Inflammatory macrophage treated with lipopolysaccharide for 4 hours (primary cell): Measurements from ENCODE around the gene GRK3.
"Not testable (repeated sequence)": the region's sequence is repeated elsewhere in the genome, so short reads cannot be mapped to it uniquely, and the experiment has no call there.

Source experiments
- DNase-seq: peaks from one replicate; pipeline ENCODE4 v3.0.0-alpha.2; 2020

The GRK3 gene

DNA sequence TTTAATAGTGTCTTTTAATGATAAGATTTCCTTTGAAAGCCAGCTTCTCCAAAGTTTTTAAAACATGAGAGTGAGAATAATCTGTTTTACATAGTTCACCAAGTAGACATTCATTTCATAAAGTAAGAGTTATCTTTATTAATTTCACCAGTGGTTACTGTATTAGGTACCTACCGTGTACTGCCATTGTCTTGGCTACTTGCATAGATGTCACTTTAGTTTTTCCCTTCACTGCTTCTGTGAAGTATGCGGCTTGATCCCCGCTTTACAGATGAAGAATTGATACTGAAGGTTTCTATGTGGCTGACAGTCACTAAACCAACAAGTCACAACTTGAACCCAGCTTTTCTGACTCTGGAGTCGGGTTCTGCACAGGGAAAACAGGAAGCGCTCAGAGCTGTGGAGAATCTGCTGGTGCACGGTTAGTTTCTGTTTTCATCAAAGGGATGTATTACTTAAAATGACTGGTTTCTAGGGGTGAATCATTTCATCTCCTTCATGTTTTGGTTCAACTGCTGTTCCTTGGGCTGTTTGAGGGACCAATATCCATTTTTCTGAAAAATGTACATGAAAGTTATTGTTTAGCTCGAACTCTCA is 138.2 kb downstream of the GRK3 start:
- DNase-seq: peak; percentile 30

DNA sequence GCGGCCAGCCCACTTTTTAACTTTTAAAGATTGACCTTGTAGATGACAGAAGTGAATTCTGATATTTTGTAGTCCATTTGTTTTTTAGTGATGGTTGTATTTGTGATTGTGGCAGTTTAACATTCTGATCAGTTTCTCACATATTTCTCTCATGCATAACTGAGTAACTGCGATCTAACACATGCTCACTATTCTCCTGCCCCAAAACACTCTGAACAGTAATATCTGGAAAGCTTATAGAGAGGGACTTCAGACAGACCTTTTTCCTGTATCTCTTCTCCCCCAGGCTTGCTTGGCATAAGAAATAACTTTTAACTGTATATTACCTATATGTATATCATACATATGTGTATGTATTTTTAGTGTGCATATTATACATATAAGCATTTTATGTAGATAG is 140.2 kb downstream of the GRK3 start:
- DNase-seq: no peak

DNA sequence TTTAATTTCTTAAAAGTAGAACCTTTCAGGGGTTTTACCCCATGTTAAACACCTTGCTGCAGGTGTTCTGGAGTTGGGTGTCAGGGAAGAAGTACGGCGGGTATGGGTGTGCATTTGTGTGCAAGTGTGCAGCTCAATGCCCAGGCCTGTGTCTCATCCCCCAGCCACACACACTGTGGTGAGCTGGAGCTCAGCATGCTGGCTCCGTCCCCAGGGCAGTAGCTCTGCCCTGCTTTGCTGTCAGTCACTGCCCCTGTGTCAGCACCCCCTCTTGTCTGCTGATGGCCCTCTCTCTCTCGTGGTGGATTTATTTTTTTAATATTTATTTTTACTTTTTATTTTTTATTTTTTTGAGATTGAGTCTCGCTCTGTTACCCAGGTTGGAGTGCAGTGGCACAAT is 141.7 kb downstream of the GRK3 start:
- no peak for DNase-seq

DNA sequence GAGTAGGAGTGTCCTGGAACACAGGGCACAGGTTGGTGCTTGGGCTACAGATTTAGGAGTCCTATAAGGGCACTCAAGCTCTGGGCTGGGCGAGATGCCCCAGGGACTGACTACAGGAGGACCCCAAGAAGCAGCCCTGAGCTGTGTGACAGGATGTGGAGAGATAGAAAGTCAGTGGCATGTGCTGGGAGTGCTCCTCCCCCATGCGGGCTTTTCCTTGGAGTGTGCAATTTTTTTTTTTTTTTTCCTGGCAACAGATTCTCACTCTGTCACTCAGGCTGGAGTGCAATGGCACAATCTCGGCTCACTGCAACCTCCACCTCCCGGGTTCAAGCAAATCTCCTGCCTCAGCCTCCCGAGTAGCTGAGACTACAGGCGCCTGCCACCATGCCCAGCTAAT is 144.0 kb downstream of the GRK3 start:
- DNase-seq: not testable (repeated sequence)

DNA sequence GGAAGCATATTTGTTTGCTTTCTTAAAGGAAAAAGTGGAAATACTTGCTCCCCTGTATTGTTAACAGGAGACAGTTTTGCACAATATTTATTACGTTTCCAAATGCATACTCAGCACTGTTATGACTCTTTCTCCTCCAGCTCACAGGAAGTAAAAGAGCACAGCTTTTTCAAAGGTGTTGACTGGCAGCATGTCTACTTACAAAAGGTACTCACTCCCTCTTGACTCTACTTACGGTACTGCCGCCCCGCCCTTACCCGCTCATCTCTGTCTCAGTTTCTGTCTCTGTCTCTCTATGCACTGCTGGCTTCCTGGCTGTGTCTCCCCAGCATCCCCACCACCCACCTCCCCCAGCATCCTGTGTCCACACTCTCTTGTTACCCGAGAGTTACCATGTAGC is 145.3 kb downstream of the GRK3 start:
- no peak for DNase-seq

DNA sequence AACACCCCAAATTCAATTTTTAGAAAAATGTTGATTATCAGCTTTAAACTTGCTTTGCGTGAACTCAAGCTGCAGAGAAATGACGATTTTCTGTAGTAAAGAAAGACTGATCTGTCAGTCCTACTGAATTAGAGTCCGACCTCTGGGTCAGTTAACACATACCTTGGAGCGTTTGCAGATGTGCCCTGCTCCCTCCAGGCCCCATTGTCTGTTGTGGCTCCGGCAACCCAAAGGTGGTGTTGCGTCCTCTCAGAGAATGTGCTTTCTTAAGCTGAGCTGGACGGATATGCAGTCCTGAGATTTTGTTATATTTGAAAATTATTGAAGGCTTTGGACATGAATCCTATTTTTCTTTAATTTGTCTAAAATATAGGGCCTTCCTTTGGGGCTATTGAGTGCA is 146.0 kb downstream of the GRK3 start:
- DNase-seq: no peak

DNA sequence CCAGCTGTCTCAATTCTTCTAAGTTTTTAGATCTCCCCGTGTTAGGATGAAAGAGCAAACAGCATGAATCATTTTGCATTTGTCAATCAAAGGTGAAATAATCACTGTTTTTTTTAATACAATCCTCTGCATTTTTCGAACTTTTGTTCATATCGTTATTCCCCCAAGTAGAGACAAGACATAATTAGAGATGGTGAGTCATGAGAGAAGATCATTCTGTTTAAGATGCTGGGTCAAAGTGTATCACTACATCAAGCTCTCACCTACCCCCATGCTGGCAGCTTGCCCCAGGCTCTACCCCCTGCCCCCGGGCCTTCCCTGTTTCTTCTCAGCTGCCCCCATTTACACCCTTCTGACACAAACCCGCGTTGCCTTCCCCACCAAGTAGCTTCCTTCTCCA is 147.0 kb downstream of the GRK3 start:
- DNase-seq: no peak

DNA sequence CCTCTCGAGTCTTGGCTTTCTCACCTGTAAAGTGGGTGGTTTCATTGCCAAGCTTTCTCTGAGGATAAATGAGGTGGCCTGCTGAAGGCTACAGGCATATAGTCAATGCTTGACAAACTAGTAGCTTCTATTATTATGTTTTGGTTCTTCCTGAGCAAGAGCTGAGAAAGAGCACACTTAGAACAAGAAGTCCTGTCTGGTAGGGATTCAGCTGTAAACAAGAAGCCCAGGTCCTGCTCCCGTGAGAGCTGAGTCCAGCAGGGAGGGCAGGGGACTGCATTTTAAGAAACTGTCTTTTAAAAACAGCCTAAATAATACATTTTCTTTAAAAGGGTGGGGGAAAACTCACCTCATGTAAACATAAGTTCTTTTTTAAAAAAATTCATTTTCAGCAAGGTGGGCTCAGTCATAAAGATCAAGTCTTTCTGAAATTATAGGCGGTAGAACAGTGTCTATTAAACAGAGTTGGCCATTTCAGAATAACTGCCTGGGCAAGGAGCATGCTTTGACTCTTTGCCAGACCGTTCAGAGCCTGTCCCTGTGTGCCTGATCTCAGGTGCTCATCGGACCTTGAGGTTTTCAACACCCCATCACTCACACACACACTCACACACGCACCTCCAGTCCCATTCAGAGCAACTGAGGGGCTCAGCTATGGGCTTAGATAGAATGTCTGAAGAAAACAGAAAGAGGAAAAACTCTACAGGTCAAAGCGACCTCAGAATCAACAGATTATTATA is 148.4 kb downstream of the GRK3 start:
- DNase-seq: no peak

DNA sequence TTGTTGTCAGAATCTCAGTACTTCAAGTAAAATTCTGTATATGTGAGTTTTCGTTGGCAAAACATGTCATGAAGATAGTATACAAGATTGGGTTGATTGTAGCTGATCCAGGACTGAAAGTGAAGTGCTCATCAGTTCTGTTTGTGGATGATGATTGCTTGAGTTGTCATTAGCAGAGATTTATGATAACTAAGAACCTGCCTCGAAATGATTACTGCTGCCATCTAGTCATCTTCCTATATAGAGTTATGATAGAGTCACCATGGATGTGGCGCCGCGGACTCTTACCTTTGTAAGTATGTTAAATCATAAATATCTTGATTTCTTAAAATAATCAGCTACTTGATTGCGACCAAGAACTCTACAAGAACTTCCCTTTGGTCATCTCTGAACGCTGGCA is 149.6 kb downstream of the GRK3 start:
- no peak for DNase-seq

DNA sequence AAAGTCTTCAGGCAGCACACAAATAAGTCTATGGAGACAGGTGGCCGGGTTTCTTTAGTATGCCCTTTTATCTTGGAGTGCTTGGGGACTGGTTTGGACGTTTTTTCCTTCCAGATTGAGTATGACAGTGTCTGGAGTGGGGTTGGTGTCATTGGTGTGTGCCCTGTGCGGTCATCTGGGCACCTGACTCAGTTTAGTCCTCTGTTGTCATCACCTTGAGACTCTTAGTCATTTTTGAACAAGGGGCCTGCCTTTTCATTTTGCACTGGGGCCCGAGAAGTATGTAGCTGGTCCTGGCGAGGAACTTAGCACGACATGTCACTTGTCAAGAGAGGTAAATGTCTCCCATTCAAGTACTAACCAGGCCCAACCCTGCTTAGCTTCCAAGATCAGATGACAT is 150.3 kb downstream of the GRK3 start:
- no peak for DNase-seq

DNA sequence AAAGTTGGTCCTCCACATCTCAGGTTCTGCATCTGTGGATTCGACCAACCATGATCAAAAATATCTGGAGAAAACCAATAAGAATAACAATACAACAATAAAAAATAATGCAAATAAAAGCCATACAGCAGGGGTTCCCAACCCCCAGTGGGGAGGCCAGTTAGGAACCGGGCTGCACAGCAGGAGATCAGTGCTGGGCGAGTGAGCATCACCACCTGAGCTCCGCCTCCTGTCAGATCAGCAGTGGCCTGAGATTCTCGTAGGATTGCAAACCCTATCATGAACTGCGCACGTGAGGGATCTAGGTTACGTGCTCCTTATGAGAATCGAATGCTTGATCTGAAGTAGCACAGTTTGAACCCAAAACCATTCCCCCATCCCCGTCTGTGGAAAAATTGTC is 152.2 kb downstream of the GRK3 start:
- no peak for DNase-seq

DNA sequence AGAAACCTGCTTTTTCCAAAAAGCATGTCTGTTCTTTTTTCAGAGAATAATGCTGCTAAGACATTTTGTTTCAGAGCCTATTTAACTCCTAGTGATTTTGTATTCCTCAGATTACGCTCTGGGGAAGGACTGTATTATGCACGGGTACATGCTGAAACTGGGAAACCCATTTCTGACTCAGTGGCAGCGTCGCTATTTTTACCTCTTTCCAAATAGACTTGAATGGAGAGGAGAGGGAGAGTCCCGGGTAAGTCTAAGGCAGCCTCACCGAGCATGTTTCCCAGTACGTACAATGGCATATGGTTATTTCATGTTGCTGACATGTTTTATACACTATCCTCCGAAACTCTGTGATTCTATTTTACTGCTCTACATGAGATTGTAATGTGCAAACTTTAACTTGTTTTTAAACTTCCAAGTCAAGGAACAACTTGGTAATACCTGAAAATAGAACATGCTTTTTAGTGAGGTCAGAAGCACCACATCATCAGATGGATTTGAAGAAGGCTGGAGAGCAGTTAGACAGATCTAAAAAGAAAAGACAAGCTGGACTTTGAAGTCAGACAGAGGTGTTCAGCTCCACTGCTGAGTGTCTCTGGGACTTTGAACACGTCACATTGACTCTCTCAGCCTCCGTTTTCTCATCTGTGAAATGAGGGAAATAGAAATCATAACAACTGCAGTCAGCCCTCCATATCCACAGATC is 153.8 kb downstream of the GRK3 start:
- no peak for DNase-seq

DNA sequence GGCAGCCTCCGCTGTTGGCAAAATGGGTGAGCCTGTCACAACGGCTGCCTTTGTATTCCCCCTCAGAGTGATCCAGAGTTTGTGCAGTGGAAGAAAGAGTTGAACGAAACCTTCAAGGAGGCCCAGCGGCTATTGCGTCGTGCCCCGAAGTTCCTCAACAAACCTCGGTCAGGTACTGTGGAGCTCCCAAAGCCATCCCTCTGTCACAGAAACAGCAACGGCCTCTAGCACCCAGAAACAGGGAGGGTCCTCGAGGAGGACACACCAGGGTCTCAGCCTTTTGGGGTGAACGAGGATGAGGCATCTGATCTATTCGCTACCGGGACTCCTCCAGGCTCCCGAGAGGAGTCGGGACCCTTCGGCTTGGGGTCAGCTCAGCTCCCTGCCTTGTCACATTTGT is 157.7 kb downstream of the GRK3 start:
- DNase-seq: no peak

DNA sequence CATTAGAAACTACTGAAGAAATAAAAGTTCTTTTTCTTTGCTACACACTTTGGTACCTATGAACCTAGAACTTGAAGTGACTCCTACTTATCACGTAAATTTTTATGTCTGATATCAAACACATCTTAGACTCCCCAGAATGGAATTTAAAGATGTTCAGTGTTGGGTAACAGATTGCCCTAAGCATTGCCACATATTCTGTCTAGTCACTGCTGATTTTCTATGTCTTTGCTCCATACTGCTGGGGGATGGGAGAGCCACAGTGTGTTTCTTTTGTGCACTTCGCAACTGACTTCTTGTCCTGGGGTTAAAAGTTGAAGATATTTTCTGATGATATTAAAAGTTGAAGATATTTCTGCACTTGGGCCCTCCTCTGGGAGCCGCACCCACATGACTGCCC is 158.2 kb downstream of the GRK3 start:
- no peak for DNase-seq

DNA sequence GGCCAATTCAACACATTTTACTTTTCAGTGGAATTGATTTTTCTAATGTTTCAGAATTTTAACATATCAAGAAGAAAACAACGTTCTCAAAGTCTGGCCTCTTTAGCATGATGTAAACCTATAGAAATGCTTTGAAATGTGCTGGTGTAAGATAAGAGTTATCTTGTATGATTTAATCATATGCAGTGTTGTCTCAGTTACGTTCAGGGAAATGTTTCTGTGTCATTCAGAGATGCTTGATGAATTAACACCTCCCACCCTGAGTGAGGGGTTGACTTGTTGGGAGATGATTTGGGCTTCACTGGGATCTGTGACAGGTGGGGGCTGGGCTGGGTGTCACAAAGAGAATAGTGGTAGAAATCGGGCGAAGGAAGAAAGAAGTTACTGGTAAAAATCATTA is 161.8 kb downstream of the GRK3 start:
- no peak for DNase-seq

DNA sequence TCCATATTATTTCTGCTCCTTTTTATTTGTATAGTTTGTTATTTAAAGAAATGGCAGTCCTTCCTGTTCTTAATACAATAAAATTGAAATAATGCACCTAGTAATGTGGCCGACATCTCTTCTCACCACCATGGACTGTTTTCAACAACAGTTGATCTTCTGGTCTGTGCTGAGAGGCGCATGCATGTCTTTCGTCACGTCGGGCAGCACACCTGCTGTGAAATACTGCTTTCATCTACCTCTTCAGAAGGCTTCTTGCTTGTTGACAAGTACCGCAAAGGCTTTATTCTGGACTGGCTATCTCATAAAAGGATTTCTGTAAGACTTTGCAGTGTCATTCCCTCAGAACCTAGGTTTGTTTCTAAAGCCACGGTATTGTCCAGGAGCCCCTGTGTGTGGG is 163.6 kb downstream of the GRK3 start:
- no peak for DNase-seq

DNA sequence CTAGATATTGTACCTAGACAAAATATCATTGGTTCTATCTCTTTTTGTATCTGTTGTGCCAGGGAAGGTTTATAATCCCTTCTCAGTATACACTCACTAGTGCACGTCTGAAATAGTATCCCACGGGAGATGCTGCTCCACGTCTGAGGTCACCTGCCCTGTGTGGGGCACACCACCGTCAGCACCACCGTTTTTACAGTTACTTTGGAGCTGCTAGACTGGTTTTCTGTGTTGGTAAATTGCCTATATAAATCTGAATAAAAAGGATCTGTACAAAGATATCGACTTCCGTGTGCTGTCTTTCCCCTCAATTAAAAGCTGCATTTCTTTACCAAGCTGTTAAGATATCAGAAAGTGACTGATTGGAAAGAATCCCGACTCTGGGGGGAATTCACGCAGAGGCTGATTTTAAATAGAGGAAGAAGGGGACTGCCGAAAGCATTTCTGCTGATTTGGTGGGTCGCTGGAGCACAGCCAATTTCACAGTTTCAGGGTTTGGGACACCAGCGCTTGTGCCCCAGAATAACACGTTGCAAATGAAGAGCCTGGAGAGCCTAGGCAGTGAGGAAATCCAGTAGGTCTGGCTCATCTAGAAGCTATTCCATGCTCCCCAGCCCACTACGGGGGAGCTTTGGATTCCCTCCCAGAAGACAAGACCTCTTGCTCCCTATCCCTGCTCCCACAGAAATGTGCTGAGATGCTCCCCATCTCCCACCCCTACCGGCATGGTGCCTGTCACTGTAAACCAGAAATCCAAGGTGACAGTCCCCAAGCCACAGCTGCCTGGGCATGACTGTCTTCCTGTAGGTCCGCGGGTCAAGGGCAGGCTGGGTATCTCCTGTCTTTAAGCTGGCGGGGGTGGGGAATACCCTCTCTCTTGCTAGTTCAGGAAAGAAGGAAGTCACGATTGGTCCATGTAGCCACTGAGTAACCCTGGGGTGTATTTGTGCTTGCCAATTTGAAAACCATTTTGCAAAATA is 164.8 kb downstream of the GRK3 start:
- DNase-seq: peak; percentile 8

DNA sequence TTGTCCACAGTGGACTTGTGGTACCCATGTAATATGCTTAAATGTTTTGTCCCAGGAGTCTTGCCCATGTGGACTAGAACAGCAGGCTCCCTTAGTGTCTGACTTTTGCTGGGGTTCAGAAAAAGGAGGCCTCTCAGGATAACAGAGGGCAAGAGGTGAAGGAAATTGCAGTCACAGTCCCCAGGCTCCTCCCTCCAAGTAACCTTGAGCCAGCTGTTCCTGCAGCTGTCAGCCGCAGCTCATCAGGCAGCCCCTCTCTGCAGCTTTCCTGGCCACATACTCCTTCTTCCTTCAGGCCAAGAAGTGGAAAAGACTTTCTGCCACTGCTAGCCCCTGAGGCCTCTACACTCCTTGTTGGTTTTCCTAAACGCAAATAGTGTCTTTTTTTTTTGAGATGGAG is 171.2 kb downstream of the GRK3 start:
- no peak for DNase-seq

DNA sequence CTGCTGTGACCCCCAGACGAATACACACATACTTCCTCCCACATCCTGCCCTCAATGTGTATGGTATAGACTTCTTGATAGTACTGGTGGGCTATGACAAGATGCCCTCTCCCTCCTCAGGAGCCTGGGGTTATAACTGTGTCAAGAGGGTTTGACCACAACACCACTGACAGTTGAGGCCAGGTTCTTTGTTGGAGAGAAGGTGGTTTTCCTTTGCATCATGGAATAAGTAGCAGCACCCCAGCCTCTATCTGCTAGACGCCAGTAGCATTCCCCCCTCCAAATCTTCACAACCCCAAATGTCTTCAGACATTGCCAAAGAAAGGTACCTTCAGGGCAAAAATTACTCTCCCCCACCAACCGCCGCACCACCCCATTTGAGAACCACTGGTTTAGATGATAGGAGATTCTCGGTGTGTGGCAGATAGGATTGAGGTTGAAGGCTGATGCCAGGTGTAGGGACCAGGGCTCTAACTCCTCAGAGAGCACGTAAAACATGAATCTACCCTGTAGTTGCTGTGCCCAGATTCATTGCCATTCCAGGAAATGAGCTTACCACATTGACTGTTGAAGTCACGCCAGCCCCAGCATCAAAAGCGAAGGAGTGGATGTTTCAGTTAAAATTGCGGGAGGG is 172.0 kb downstream of the GRK3 start:
- DNase-seq: no peak

DNA sequence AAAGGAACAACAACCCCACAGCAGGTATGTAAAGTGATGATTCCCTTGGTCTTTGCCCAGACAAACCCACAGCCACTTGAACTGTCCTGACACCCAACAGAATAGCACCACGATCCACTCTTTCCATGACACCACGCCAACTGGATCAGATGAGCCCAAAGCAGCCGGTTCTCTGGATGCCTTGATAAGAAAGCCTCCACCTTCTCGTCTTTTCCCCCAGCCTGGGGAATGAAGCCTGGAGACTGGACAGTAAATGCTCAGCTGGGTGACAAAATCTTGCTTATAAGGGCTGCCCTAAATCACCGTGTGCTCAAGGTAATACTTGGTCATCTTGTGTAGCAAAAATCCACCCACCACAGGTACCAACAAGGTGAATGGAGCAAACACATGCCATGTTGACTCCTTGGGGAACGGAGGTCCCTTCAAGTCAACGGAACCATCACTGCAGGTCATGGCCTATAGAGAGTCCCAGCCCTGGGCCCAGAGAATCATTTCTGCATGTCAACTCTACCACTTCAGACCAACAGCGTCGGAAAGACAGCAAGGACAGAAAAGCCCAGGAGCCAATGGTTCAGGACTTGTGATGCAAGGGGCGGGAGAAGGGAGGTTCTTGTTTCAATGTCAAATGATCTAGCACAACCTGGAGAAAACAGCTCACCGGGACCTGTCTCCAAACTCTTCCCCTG is 175.3 kb downstream of the GRK3 start:
- no peak for DNase-seq

DNA sequence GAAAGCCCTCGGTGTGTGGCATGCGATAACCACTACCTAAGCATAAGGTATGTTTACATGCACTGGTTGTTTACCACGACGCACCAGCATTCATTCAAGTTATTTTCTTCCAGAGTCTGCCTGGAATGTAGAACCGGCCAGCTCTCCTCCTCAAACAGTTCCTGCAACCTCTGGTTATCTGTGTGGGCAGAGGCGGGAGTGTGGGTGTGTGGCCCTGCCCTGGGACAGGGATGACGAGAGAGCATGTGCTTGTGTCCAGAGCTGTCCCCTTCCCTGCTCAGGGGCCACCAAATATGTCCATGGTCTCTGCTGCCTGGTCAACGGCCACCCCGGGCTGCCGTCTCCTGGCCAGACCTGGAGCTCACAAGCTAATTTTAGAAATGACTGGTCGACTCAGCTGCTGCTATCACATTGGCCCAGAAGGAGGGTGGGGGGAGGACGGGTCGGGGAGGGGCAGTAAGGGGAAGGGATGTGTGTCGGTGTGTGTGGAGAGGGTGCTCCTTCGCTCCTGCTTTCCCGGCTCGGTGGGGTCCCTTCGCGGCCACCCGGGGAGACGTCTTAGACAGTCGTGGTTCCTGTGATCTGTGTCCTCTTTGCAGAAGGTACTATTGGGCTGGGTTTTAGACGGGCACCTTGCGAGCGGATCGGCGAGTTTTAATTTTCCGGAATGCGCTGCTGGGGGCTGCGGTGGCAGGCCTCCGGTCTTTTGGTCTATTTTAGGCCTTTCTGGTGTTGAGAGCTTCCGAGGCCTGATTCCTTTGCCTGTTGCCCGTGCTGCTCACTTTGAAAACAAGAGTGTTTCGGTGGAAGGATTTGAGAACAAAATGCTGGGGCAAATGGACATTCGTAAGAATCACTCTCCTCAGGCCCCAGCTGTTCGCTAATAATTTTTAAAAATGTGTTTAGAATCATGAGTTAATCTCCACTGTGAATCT is 177.5 kb downstream of the GRK3 start, which contains the start of gene MYO18B:
TSS of gene MYO18B (plus strand) at position 497 of the 935 bp plus-strand sequence. CDS start 18,905 bp downstream, outside the sequence.
- DNase-seq: peak; percentile 15
